Small intestine (tissue), 7 donors: ENCODE measurements around the gene RNASE11. TPM values are rescaled to one million over a fixed set of nuclear protein-coding genes. Genes with fewer than 3 reads are reported as not detected.
"Not testable (repeated sequence)": the region's sequence is repeated elsewhere in the genome, so short reads cannot be mapped to it uniquely, and the experiment has no call there.

Source experiments
- DNase-seq, 2 donors: peaks; one replicate each; pipeline versions ENCODE4 v3.0.0 to v3.0.0-alpha.2; 2013
- FAIRE-seq: peaks from 2 replicates; lab custom pipeline; 2012; peaks lifted over from hg19 to GRCh38; lab: Jason Lieb, UNC
- H3K27ac ChIP-seq, 3 donors: one replicate each; pipeline ENCODE4 v1.5.1; 2013; ENCODE audit warnings: low read length in 2 of 3, mild to moderate bottlenecking in 2 of 3, control low read depth in 1 of 3, inconsistent platforms in 1 of 3, low read depth in 1 of 3, moderate library complexity in 1 of 3
- H3K27me3 ChIP-seq, 3 donors: one replicate each; pipeline ENCODE4 v1.6.1; 2013; ENCODE audit warnings: low read length in 3 of 3, inconsistent platforms in 1 of 3; ENCODE audit not compliant: control insufficient read depth in 3 of 3, insufficient read depth in 3 of 3
- H3K36me3 ChIP-seq, 3 donors: one replicate each; pipeline ENCODE4 v1.6.1; 2013; ENCODE audit warnings: low read length in 3 of 3, inconsistent platforms in 1 of 3, low read depth in 1 of 3, mild to moderate bottlenecking in 1 of 3, moderate library complexity in 1 of 3; ENCODE audit not compliant: control insufficient read depth in 3 of 3, insufficient read depth in 2 of 3
- H3K4me1 ChIP-seq, 3 donors: one replicate each; pipeline ENCODE4 v1.6.1; 2013; ENCODE audit warnings: low read length in 2 of 3, inconsistent platforms in 1 of 3, low read depth in 1 of 3, mild to moderate bottlenecking in 1 of 3, moderate library complexity in 1 of 3; ENCODE audit not compliant: control insufficient read depth in 3 of 3, insufficient read depth in 2 of 3
- H3K4me3 ChIP-seq, 3 donors: one replicate each; pipeline ENCODE4 v1.5.1; 2013; ENCODE audit warnings: low read length in 3 of 3, control low read depth in 1 of 3, inconsistent platforms in 1 of 3, low read depth in 1 of 3, mild to moderate bottlenecking in 1 of 3, moderate library complexity in 1 of 3
- H3K9me3 ChIP-seq, 2 donors: one replicate each; pipeline ENCODE4 v1.6.1; 2013; ENCODE audit warnings: low read depth in 1 of 2, low read length in 1 of 2; ENCODE audit not compliant: control insufficient read depth in 2 of 2, insufficient read depth in 1 of 2
- WGBS, 3 donors: extraction: QIAGEN DNeasy Blood & Tissue Kit; methylation state at CpG; one replicate each; pipeline ENCODE4 v1.1.7; 2013; 5-methylcytosine and 5-hydroxymethylcytosine counted together
- polyA plus RNA-seq, 4 donors: library from polyadenylated mRNA; stranded (reverse) in 3 of 4; unstranded in 1 of 4; fragments of 200-250 nt in 3 of 4; fragments of 120-200 nt in 1 of 4; gene quantifications; one replicate each; pipeline versions ENCODE4 v1.2.1 to v1.2.3, GENCODE V29; 2013
- donor health status: healthy with polysubstance abuse.
- donor health status: control.
- donor health status: control.
- donor health status: Bipolar disorder and iron deficiency.
- donor health status: healthy.

Gene RNASE11
- polyA plus RNA-seq, 4 donors, result not detected

DNA sequence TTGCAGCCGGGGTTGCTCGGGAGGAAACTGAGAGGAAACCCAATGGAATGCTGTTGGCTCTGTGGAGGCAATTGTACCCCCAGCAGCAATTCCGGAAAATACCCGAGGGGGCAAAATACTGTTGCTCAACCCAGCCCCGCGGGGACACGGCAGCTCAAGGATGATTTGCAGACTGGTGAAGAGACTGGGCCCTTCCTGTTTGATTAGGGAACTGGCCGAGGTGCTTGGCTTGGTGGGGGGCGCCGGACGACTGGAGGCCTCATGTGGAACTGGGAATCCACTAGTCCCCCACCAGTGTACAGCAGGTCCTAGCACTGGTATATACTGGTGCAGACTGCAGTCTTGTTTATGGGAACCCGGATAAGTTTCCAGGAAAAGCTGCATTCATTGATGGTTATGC, 13.7 kb upstream of the RNASE11 start:
- H3K9me3 ChIP-seq, result no peaks in the 10 kb centered on the region
- DNase-seq (no peak), FAIRE-seq (no peak)
- no peak overlapping the region for H3K4me3 ChIP-seq
- H3K4me1 ChIP-seq, result peaks cover 0 to 5% (median 0%) of the 10 kb centered on the region in 3 donors
- 82 to 89% (median 85%) methylated on average over 12 of the region's 12 CpGs for WGBS, 3 donors
- no peaks in the 10 kb centered on the region for H3K27me3 ChIP-seq
- no peak overlapping the region for H3K27ac ChIP-seq
- no peaks in the 10 kb centered on the region for H3K36me3 ChIP-seq

DNA sequence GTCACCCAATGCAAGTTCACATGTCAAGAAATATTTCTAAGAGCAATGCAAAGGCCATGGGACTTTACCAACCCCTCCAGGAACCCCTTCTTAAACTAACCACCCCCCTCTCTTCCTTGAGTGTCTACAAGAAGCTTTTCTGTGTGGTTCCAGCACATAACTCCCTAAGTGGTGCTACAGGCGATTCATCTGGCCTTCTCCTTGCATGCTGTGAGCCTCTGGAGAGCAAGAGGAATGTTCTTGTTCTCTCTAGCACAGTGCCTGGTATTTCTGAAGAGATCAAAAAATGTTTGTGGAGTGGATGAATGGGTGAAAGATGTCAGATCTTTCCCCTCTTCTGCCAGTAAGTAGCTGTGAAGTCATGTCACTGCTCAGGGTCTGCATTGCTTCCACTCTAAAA, 9.3 kb upstream of the RNASE11 start:
- Histone ChIP-seq H3K36me3 (no peaks in the 10 kb centered on the region), H3K4me1 (no peaks in the 10 kb centered on the region), H3K27me3 (no peaks in the 10 kb centered on the region), H3K9me3 (no peaks in the 10 kb centered on the region), H3K27ac (no peak overlapping the region), H3K4me3 (no peak overlapping the region)
- no peak for DNase-seq
- no peak for FAIRE-seq
- 87 to 95% (median 90%) methylated on average over 1 of the region's 1 CpG for WGBS, 3 donors

DNA sequence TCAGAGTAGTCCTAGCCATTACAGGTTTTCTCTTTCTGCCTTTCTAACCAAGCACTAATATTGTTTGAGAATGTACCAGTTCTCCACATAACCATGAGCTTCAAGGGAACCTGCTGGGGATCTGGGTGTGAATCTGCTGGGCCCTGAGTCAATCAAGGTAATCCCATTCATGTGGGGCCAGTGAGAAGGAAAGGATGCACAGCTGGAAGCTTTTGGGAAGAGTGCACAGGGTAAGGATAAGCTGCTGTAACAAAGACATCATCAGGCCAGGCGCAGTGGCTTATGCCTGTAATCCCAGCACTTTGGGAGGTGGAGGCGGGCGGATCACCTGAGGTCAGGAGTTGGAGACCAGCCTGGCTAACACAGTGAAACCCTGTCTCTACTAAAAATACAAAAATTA, 7.9 kb upstream of the RNASE11 start:
- DNase-seq, FAIRE-seq, H3K4me3 ChIP-seq, H3K4me1 ChIP-seq, H3K36me3 ChIP-seq, H3K27me3 ChIP-seq, H3K27ac ChIP-seq, H3K9me3 ChIP-seq: not testable (repeated sequence)
- 95 to 100% (median 98%) methylated on average over 3 of the region's 3 CpGs for WGBS, 3 donors

DNA sequence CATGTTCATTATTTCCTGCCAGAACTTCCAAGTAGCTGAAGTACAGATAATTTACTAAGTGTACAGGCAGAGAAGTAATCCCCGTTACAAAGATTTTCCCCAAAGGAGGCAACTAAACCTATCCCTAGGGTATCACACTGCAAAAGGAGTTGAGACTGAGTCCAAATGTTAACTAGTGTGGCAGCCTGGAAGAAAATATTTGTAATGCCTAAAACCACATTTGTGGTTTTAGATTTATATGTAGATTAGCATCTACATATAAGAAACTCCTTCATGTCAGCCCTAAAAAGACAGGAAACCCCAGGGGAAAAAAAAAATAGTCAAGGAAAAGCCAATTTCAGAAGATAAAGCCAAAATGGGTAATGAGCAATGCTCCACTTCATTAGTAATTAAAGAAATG, 4.8 kb upstream of the RNASE11 start:
- Histone ChIP-seq H3K4me3 (no peak overlapping the region), H3K36me3 (no peaks in the 10 kb centered on the region), H3K27me3 (no peaks in the 10 kb centered on the region), H3K4me1 (no peaks in the 10 kb centered on the region), H3K9me3 (no peaks in the 10 kb centered on the region), H3K27ac (no peak overlapping the region)
- no peak for FAIRE-seq
- no peak for DNase-seq
- WGBS, 3 donors, result 52 to 76% (median 60%) methylated on average over 1 of the region's 1 CpG

DNA sequence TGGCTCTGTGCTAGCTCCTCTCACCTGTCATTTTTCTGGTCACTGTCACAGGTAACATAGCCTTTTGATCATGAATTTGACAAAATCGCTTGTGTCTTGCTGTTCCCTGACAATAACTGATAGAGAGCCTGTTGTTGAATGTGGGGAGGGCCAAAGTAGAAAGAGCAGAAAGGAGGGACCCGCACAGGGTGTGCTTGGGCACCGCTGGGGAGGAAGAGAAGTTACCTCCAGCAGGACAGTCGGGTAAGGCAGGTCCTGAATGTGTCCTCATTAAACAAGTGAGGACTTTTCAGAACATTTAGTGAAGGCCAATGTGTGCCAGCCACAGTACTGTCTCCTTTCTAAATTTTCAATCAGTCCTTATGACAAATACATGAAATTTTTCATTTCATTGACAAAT, 3.4 kb upstream of the RNASE11 start, which contains the start of gene RNASE12:
Gene RNASE12, minus strand, starts transcription at position 142 of the 400 bp plus-strand sequence. CDS start 653 bp downstream, outside the sequence.
- no peak for FAIRE-seq
- H3K27me3 ChIP-seq, result no peaks in the 10 kb centered on the region
- no peak for DNase-seq
- no peaks in the 10 kb centered on the region for H3K4me1 ChIP-seq
- no peak within 1 kb of the TSS for H3K4me3 ChIP-seq
- 67 to 77% (median 73%) methylated on average over 4 of the region's 4 CpGs for WGBS, 3 donors
- H3K9me3 ChIP-seq, result no peaks in the 10 kb centered on the region
- no peaks in the 10 kb centered on the region for H3K36me3 ChIP-seq
- H3K27ac ChIP-seq, result no peak within 1 kb of the TSS

DNA sequence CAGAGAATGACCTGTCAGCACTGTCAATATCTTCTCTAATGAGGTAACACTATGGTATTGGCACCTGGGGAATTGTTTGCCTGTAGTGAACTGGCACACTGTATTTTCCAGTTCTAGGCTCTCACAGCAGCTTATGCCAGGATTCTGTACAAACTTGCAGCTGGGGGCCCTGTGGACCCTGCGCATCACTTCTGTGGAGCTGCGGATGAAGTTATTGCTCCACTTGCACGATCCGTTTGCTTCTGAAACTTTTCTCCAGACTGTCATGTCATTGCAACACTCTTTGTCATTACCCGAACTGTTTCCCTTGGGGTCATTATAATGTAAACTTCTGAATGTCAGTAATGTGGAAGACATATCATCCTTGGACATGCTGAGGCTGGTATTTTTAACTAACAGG, 3.9 kb downstream of the RNASE11 start:
- FAIRE-seq (no peak), DNase-seq (no peak)
- Histone ChIP-seq H3K27ac (no peak overlapping the region), H3K4me1 (no peaks in the 10 kb centered on the region), H3K27me3 (peaks cover 0 to 2% (median 0%) of the 10 kb centered on the region in 3 donors), H3K4me3 (no peak overlapping the region), H3K36me3 (no peaks in the 10 kb centered on the region), H3K9me3 (no peaks in the 10 kb centered on the region)
- WGBS, 3 donors, result 74 to 85% (median 80%) methylated on average over 5 of the region's 5 CpGs

DNA sequence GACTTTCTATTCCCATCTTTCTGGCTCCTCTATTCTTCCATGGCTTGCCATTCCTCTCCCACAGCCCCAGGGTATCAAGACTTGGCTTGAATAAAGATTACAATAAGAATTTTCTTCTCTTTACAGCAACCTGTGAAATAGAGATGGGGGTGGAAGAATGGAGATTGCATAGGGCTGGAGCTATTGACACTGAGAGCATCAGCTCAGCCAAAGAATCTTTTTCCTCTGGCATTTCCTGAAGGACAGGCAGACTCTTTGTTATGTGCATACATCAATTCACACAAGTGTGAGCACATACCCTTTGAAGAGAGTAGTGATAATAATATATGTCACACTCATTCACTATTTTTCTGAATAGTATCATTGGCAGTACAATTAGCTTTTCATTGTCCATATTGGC, 4.7 kb downstream of the RNASE11 start:
- H3K27ac ChIP-seq, result no peak overlapping the region
- H3K36me3 ChIP-seq, result no peaks in the 10 kb centered on the region
- FAIRE-seq (no peak), DNase-seq (no peak)
- no peak overlapping the region for H3K4me3 ChIP-seq
- H3K27me3 ChIP-seq, result peaks cover 0 to 2% (median 0%) of the 10 kb centered on the region in 3 donors
- no peaks in the 10 kb centered on the region for H3K4me1 ChIP-seq
- H3K9me3 ChIP-seq, result no peaks in the 10 kb centered on the region

DNA sequence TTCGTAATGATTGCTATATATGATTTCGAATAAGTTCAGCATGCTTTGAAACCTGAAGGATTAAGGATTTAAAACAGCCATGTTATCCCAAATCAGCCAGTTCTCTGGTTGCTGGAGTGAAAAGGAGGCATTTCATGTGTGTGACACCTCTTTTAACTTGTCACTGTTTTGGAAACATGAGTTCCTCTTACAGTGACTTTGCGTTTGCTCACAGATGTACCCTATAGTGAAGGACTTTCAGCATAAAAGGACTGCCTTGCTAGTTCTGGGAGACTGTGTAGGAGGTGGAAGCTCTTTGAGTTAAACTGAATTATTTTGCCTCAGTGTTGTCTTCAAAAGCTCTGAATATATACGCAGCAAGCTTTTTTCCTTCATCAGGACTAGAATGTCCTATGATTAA, 7.6 kb downstream of the RNASE11 start:
- WGBS, 3 donors, result 81 to 84% (median 81%) methylated on average over 4 of the region's 4 CpGs
- FAIRE-seq, result no peak

DNA sequence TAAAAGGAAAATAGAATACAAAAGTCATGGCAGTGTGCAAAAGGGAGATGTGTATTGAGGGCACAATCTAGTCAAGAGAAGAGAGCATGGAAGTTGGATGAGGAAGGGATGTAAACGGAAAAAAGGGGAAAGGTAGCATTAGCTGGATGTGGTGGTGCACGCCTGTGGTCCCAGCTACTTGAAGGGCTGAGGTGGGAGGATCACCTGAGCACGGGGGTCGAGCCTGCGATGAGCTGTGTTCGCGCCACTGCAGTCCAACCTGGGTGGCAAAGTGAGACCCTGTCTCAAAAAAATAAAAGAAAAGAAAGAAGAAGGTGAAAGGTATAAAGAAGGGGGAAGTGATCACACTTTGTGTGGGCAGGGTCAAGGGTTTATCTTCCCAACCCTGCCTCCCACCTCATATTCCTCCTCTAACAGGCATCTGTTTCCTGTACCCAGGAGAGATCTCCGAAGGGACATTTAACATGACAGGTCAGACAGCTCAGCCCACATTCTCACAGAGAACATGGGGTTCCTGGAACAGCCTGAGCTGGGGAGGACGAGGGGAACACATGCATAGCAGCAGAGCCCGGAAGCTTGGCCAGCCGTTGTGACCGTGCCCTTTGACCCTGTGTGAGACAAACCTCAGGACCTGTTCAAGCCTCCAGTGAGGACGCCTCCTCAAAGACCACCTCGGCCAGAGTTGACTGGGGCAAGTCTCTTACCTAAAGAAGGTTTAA, 8.9 kb downstream of the RNASE11 start:
- FAIRE-seq (no peak), DNase-seq (no peak)
- Histone ChIP-seq H3K4me3 (no peak overlapping the region), H3K36me3 (no peaks in the 10 kb centered on the region), H3K4me1 (no peaks in the 10 kb centered on the region), H3K27me3 (peaks cover 0 to 2% (median 0%) of the 10 kb centered on the region in 3 donors), H3K27ac (no peak overlapping the region), H3K9me3 (no peaks in the 10 kb centered on the region)
- 72 to 82% (median 80%) methylated on average over 14 of the region's 14 CpGs for WGBS, 3 donors

More for the DNA sequence above, 7.6 kb downstream of the RNASE11 start:
- Histone ChIP-seq H3K36me3 (no peaks in the 10 kb centered on the region), H3K9me3 (no peaks in the 10 kb centered on the region), H3K4me3 (no peak overlapping the region), H3K27me3 (peaks cover 0 to 2% (median 0%) of the 10 kb centered on the region in 3 donors), H3K4me1 (no peaks in the 10 kb centered on the region), H3K27ac (no peak overlapping the region)
- no peak for DNase-seq
